HG02884 (cell line): ENCODE measurements around the gene PTGER3.
"Not testable (repeated sequence)": the region's sequence is repeated elsewhere in the genome, so short reads cannot be mapped to it uniquely, and the experiment has no call there.

ENCODE experiments used
- ATAC-seq: cut with Tn5 transposase; IDR thresholded peaks from one replicate; pipeline ENCODE4 v1.9.1; 2021; ENCODE audit warnings: mild to moderate bottlenecking, moderate library complexity; ENCODE audit not compliant: unreplicated experiment

Gene PTGER3

GRCh38 chr1:70961374-70961975, 86.1 kb downstream of the PTGER3 start:
- ATAC-seq = no peak

- ATAC-seq = no peak
Measured at GRCh38 chr1:70948396-70949017, 99.1 kb downstream of the PTGER3 start.

- no peak for ATAC-seq
Measured at GRCh38 chr1:70947835-70948234, 99.8 kb downstream of the PTGER3 start.

GRCh38 chr1:70945676-70946075, 101.9 kb downstream of the PTGER3 start:
- no peak for ATAC-seq

- ATAC-seq = no peak
Measured at GRCh38 chr1:70945251-70945650, 102.4 kb downstream of the PTGER3 start.

GRCh38 chr1:70941563-70941962, 106.1 kb downstream of the PTGER3 start:
- no peak for ATAC-seq

GRCh38 chr1:70940398-70940797, 107.2 kb downstream of the PTGER3 start:
- not testable (repeated sequence) for ATAC-seq

- ATAC-seq = no peak
Measured at GRCh38 chr1:70934194-70934961, 113.2 kb downstream of the PTGER3 start.

- ATAC-seq = no peak
Measured at GRCh38 chr1:70930062-70930461, 117.6 kb downstream of the PTGER3 start.

GRCh38 chr1:70922196-70922595, 125.4 kb downstream of the PTGER3 start:
- ATAC-seq = no peak
